ENCODE results near the gene CNEP1R1.

DNA sequence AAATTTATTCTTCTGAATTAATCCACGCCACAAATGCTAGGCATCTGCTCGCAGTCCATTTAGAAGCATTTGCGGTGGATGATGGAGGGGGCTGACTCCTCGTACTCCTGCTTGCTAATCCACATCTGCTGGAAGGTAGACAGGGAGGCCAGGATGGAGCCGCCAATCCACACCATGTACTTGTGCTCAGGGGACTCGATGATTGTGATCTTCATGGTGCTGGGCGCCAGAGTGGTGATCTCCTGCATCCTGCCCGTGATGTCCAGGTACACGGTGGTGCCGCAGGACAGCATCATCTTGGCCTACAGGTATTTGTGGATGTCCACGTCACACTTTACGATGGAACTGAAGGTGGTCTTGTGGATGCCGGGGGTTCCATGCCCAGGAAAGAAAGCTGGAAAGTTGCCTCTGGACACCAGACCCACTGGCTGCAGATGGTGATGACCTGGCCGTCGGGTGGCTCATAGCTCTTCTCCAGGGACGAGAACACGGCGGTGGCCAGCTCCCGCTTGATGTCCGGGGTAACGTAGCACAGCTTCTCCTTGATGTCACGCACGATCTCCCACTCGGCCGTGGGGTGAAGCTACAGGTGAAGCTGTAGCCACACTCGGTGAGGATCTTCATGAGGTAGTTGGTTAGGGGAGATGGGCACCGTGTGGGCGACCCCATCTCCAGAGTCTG, 33.2 kb downstream of the CNEP1R1 start:
- TF ChIP-seq CTCF (conservative IDR thresholded peaks at IDR 0.05; ENCODE audit: low read depth, low read length) (no peak), EZH2 (IDR thresholded peaks at IDR 0.05; ENCODE audit: low read length, unreplicated experiment) (no peak)
